ENCODE results near the gene AHDC1. TPM values are rescaled to one million over a fixed set of nuclear protein-coding genes. Genes with fewer than 3 reads are reported as not detected.

AHDC1 gene
- total RNA-seq, 1 donor from 2014 or later, result 11.9 TPM

DNA sequence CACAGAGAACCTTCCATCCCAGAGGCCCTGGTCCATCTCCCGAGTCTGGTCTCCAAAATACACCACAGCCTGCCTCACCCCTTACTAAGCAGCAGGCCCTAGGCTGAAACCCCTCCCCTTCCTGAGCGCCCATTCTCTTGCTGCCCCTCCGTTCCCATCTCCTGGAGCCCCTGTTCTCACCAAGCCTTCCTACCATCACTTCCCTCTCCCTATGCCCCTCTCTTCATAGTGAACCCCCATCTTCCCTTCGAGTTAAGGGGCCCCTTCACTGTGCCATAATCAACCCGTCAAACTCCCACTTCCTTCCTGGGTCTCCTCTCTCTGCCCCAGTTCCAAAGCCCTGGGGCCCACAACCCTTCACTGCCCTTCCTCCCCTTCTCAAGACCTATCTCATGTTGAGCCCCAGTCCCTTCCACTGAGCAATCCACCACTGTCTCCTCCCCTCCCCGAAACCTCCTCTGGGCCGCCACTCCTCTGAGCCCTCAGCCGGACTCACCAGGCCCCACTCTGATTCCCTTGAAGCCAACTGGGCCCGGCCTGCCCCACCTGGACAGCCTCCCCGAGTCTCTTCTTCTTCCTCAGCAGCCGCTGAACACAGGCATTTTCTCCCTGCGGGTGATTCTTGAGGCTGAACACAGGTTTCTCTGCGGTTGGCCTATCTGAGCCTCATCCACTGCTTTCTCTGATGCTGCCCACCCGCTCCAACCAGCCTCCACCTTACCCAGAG lies 71.8 kb downstream of the AHDC1 start:
- no peak for DNase-seq

DNA sequence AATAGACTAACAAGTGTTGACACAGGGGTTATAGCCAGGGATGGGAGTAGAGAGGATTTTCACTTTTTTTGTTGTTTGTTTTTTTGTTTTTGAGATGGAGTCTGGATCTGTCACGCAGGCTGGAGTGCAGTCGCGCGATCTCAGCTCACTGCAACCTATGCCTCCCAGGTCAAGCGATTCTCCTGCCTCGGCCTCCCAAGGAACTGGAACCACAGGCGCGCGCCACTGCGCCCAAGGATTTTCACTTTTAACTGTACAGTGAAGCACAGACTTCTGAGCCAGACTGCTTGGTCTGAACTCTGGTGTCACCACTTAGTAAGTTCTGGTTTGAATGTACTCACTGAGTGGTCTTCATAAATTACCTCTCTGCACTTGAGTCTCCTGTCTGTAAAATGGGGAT lies 73.8 kb downstream of the AHDC1 start:
- no peak for DNase-seq

DNA sequence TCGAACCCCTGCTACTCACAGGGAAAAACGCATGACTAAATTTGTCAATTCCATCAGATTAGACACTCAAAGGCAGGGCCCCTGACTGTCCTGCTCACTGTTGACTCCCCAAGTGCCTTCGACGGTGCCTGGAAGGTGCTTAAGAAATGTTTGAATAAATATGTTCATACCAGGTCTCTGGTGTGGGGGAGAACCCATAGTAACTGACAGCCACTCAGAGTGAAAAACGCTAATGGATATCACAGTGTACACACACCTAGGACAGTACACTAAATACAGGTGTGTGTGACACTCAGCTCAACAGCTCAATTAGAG lies 74.3 kb downstream of the AHDC1 start:
- DNase-seq, result no peak

DNA sequence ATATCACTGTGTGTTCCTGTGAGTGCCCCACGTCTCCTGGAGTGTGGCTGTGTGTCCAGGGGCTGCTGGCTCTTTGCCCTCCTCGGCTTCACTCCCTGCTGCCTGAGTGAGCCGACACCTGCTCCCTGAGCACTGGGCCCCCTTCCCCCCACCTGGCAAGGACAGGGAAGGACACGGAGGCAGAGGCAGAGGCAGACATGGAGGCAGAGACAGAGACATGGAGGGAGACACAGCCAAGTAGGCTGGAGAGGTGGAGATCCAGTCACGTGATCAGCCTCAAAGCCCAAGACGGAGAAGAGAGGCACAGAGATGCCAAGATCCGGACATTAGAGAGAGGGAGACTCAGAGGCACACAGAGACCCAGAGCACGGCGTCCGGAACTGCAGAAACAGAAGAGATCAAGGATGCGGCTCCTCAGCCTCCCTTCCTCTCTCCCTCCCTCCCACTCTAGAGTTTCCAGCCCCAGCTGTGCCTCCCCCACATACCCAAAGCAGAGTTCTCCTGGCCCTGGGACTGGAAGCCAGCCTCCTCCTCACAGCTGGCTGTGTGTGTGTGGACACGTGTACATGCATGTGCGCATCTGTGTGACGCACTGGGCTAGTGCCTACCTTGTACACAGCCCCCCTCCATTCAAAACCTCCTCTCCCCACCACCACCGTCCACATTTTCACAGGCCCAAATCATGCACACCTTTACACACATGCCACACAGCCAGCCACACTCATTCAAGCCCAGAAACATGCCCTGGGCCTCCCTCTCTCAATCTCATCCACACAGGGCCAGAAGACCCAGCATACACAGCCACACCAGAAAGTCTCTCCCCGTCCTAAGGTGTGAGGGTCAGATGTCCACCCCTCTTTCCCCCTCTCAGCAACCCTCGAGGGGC lies 74.9 kb downstream of the AHDC1 start:
- peak; percentile 81 for DNase-seq

DNA sequence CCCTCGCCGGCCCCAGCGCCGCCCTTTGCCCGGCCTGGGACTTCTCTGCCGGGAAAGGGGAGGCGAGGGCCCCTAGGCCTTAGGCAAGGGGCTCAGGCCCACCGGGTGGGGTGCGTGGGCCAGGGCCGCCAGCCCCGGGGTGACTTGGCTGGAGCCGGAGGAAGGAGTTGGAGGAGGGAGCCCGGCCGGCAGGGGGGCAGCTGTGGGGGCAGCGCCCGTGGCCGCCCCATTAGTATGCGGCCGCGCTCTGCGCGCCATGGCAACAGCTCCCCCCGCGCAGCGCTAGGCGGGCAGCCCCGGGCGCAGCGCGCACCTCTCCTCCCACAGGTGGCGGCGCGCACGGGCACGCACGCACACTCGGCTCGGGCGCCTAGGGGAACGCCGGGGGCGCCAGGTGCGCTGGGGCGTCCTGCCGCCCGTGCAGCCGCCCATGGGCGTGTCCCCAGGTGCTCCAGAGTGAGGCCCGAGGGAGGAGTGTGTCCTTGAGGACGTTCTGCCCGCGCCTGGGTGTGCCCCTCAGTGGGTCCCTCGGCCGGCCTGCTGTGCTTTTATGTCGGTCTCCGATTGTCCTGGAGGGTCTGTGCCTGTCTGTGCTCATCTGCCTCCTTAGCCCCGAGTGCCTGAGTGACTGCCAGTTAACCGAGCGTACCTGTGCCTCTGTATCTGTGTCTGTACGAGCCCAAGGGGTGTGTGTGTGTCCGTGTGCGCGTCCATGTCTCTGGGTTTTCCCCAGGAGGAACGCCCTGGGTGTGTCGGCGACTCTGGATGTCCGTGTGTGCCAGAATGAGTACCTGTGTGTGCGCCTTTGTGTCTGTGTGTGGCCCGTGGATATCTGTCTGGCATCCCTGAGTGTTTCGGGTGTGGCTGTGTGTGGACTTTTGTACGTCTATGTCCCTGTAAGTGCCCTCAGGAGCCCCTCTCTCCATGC lies 75.8 kb downstream of the AHDC1 start:
- DNase-seq, result peak; percentile 30

DNA sequence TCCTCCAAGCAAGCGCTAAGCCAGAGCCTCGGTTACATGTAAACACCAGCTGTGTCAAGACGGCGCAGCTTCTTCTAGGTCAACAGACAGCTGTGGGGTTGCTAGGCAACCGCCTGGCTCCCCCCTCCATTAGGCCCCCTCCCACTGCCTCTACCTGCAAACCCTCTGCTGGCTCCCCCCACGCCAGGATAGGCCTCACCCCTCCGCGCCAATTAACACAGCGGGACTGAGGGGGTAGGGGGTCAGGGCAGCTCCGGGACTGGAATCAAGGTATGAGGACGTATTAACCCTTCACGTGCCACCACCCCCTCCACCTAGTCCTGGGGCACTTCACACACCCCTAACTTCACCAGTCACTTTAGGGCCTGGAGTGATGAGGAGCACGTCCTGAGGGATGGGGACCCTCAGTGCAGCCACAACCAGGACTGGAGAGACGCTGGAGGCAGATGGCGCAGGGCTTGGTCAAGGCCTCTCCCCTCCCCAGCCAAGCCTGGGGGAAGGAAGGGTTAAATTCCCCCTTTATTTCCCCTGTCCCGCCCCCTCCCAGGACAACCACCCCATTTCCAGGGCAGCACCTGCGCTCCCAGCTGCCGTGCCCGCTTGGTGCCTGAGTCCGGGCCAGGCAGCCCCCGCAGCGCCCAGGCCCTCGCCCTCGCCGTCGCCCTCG lies 76.6 kb downstream of the AHDC1 start:
- DNase-seq, result peak; percentile 39

DNA sequence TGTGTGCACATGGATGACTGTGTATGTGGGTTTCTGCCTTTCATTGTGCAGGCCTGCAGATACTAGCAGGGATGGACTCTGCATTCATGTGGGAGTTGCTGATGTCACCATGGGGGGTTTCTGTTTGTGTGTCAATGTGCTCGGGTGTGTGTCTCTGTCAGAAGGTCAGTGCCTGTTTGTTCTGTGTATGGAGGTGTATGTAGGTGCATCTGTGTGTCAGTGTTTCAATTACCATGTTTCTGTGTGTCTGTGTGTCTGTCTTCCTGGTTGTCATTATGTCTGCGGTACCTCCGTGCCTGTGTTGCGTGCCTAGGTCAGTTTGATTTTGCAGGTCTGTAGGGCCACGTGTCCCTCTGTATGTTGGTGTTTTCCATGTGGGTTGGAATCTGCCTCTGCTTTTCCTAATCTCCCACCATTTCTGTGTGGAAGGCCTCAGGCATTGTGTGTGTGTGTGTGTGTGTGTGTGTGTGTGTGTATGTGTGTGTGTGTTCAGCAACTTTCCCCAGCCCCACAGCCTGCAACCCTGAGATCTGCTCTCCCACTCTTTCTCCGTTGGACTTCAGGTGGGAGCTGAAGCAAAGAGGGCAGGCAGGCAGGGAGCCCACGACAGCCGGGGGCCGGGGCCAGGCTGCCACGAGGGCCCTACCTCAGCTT lies 77.2 kb downstream of the AHDC1 start:
- no peak for DNase-seq

DNA sequence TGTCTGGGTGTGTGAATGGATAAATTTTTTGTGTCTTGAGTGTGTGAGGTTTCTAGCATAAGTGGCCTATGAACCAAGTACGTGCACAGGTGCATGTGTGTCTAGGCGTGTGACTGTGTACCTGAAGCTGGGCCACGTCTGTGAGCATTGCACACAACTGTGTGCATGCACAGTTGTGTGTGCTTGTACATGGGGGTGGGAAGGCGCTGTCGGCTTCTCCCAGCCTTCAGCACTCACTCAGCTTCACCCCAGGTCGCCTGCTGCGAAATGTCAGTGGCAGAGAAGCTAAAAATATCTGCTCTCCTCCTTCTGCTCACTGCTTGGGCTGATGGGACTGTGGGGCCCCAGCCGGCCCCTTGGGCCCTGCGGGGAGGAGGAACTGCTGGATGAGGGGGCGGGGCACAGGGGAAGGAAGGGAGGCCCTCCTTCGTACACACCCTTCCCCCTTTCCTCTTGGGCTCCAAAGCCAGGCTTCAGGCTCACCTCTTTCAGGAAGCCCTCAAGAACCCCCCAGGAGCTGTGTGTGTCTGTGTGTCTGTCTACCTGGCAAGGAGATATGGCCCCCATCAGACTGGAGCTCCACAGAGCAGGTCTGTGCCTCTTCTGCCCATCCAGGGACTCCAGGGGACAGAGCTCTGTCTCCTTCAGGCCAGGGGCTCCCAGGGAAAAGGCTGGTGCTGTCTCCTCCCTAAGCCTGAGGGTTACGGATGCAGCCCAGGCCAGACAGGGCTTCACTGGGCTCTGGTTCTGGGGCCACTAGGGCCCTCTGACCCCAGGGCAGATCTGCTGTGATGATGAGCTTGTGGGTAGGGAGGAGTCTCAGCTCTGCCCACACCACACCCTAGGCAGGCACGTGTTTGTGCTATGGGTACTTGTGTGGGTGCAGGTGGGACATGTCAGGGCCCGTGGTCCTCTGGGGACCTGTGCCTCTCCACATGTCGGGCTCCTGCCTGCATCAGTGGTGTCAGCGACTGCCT lies 78.4 kb downstream of the AHDC1 start:
- DNase-seq, result peak; percentile 38

DNA sequence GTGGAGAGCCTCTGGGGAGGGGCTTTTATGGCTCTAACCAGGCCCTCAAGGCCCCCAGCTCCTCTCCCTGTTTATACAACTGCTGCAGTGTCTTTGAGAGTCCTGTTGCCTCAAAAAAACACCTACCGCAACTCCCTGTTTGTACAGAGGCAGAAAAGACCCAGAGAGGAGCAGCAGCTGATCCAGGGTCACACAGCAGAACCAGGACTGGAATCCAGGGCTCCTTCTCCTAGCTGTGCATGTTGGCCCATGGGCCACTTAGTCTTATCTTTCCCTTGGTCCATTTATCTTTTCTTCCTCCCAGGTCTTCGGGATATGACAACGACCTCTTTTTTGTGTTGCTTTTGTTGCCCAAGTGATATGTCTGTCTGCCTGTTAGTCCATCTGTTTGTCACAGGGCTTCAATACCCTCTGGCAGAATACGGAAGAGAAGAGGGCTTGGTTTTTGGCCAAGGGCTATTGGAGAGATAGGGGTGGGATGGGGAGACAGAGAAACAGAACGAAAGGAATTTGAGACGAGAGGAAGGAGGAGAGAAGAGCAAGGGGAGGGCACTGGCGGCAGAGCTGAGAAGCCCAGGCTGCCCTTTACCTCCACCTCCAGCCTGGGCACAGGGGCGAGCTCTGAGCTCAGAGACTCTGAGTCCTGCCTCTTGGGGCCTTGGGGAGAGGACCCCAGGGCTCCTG lies 80.5 kb downstream of the AHDC1 start:
- DNase-seq, result no peak

DNA sequence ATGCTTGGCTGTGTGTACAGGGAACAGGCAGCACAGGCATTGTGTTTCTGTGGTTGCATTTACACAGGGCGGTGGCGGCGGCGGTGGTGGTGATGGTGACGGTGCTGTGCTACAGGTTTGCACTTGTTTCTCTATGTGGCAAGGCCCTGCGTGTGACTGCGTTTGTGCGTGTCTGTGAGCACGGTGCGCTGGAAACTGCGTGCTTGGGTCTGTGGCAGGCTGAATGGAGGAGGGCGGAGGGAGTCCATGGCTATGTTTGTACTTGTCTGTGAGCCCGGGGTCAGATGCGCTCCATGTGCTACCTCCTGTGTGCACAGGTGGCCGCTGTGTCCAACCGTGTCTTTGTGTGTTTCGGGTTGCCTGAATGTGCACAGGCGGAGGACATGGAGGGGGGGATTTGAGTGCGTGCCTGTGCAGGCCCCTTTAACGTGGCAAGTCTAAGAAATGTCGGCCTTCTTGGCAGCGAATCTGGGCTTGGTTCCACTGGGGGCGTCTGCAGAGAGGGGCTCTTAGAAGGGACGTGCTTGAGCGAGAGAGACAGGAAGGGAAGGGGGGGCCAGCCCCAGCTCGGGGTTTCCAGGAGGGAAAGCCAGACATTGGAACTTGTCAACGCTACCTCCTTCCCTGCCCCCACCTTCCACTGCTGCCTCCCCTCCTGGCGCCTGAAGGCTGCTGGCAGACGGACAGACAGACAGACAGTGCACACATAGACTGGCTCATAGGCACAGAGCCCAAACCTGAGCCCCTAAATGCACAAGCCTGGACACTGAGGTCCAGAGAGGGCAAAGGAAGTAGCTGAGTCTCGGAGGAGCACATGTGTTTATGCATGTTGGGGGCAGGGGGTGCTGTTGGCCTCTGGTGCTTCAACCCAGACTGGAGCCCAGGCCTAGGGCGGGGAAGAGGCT lies 81.3 kb downstream of the AHDC1 start:
- peak; percentile 69 for DNase-seq

DNA sequence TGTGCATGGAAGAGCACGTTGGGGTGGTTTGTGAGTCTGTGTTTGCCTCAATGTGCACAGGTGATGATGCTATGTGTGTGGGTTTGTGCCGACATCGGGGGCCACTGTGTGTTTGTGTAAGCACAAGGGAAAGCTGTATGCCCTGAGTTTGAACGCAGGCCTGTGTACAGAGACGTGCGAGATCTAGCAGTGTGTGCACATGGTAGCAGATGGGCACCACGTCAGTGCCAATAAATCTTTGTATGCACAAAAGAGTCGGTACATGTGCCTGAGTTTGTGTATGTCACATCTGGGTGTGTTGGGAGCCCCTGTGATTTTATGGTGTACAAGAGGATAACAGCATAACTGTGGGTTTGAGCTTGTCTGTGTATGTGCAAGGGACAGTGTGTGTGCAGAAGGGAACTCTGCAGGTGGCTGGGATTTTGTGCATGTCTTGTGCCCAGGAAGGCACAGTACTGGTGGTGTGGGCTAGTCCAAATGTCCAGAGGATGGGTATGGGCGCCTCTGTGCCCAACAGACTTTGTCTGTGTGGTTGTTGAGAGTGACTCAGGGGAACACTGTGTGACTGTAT lies 82.0 kb downstream of the AHDC1 start:
- DNase-seq, result no peak

DNA sequence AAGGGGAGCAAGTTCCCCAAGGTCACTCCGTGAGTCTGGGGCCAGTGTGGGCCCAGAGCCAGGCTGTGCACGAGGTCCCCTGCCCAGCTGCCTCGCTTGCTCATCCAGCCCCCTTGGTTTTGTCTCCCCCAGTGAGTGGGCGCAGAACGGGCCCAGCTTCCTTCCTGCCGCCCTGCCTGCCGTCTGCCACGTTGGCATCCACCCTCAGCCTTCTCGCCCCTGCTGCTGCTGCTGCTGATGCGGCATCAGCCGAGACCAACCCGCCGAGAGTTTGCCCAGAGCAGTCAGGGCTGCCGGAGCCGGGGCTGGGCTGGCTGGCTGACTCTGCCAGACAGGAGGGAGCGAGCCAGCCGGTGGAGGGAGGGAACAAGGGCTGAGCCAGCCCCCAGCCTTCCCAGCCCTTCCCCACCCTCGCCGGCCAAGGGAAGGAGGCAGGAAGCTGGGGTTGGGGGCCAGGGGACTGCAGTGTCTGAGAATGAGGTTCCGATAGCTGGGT lies 82.6 kb downstream of the AHDC1 start:
- peak; percentile 65 for DNase-seq

DNA sequence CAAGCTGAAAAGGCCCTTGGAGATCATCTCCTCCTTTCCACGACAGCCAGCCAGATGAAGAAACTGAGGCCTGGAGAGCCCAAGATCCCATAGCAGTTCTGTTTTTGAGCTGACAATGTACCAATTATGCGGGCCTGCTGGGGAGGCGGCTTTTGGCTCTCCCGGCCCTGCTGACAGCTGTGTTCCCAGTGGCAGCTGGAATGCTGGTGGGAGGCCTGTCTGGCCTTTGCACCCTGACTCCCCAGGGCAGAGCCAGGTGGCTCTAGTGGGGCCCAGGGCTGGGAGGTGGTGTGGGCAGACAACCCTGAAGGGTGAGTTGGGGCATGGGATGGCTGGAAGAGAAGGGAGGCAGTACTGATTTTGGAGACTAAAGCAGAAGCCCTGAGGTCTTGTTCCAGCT lies 83.3 kb downstream of the AHDC1 start:
- peak; percentile 23 for DNase-seq

DNA sequence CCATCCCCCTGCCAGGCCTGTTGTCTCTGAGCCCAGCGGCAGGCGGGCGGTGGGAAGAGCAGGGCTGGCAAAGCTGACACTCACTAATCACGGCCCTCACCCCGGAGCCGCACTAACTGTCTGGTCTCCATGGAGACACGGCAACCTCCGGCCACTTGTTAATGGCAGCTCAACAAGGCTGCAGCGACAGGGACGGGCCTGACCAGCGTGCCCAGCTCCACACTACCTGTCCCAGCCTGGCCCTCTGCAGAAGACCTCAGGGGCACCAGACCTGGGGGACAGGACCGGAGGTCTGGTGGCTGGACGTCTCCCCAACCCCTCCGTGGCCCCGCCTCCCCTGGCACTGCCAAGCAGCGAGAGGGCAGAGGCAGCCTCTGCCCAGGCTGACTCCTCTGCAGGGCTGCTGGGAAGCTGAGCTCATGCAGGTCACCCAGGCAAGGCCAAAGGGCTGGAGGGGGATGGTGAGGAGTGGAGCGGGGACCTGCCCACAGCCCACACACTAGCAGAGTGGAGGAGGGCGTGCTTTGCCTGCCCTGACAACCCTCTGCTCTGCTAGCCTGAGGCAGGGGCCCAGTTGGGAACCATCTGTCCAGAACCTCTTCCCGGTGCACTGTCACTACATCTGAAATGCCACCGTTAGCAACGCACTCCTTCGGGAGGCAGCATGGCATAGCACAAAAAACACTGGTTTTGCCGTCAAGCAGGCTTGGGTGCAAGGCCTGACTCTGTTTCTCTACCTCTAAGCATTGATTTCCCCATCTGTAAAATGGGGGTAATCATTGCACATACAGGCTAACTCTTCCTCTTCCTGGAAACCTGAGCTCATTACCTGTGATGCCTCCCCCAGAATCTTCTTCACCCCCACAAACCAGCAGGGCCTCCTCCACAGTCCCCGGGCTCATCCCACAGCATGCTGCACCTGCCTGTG lies 84.3 kb downstream of the AHDC1 start:
- peak; percentile 34 for DNase-seq

DNA sequence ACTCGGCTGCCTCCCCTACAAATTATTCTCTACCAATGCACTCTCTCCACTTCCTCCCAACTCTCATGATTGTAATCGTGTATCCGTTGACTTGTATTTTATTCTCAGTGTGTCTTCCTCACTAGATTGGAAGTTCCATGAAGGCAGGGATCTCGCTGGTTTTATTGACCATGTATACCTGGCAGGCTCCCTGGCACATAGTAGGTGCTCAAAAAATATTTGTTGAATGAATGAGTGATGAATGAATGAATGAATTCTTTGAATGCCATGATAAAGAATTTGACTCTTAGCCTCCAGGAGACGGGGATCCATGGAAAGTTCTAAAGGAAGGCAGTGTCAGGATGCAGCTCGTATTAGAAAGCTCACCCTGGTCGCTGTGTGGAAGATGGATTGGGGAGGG lies 85.1 kb downstream of the AHDC1 start:
- DNase-seq, result no peak

DNA sequence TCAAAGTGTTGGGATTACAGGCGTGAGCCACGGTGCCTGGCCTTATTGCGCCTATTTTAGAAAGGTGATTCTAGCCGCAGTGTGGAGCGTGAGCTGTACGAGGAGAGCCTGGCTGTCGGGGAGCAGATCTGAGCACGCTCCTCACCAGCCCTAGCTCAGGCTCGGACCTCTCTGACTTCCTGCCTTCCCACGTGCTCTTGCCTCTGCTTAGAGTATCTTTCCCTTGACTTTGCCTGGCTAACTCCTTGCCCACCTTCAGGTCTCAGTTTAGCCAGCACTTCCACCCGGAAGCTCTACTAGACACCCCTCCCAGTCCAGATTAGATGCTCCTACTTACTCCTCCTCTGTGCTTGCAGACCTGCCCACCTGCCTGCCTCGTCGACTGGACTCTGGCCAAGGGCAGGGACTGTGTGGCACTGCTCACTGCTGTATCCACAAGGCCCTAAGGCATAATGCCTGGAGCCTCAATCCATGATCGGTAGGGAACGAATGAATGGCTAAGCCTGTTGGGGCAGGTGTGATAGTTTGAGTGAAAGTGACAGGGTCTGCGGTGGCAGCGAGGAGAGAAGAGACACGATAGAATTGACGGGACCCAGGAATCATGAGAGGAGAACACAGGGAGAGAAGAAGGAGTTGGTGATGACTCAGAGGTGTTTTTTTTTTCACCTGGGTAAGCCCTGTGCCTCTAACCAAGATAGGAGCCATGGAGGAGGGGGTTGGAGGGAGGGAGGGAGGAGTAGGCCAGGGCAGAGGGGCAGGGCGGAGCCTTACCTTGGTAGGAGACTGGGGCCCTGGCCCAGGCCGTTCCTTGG lies 85.8 kb downstream of the AHDC1 start:
- no peak for DNase-seq

Data from occipital lobe (tissue), 2 donors.